ENCODE results near the gene ARHGAP6.
"Not testable (repeated sequence)": the region's sequence is repeated elsewhere in the genome, so short reads cannot be mapped to it uniquely, and the experiment has no call there.

The ARHGAP6 gene

DNA sequence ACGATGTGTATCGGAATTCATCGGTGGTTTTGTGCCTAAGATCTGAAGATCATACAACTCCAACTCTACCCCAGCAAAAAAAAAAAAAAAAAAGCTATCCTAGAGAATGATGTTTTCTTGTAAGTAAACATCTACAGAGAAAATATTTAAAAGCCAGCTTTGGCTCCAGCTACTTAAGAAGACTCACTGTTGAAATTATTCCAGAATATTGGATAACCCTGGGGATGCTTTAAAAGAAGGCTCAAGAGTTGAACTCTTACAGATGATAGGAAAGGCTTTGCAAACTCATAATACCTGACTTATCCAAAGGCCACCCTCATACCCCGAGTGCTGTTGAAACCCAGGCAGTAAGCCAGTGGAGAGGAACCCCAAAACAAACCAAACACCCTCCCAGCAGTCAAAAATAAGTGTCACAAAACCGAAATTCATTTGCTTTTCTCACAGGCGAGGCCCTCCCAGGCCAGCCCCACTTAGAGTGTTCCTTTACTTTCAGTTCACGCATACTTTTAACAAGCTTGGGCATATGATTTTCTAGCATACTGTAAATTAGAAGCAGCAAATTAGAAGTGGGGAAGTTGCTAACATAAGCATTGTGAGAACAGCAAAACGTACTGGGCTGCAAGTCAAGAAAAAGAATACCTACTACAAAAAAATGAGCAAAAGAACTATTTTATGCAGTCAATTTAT, 375.2 kb downstream of the ARHGAP6 start:
- DNase-seq (ENCODE audit: low read depth): no peak

GRCh38 chrX:11287505-11287904, 378.2 kb downstream of the ARHGAP6 start:
- no peak for DNase-seq (ENCODE audit: low read depth)

DNA sequence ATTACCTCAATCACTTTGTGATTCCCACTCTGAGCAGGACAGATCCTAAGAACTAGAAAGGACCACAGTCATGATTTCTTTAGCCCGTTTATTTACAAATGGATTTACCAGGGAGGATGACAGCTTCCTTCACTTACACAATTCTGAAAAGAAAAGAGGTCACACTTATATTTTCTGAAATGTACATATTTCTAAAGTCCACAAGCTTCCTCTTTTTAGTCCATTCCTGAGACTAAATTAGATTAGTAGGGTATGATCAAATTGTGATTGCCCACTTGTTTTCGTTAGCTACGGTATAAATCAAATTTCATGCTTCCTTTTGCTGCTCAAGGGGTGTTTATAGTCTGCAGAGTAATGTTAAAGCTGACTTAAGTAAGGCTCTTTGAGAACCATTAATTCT, 380.1 kb downstream of the ARHGAP6 start:
- DNase-seq (ENCODE audit: low read depth): no peak

GRCh38 chrX:11282043-11282442, 383.7 kb downstream of the ARHGAP6 start:
- no peak for DNase-seq (ENCODE audit: low read depth)

- no peak for DNase-seq (ENCODE audit: low read depth)
Observed at GRCh38 chrX:11273544-11273943, 392.2 kb downstream of the ARHGAP6 start.

DNA sequence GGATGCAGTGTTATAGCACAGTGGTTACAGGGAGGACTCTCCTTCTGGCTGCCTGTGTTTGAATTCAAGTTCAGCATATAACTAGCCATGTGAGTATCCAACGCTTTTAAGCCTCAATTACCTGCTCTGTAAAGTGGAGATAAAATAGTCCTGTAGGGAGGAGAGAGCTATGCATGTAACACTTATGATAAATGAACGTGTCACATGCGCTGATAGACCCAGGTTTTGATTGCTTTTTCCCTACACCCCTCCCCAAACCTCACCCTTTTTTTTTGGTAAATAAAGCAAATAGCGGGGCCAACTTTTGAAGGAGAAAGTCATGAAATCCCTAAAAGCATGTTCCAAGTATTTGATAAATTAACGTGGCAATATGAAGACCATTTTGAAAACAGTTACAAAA, 392.9 kb downstream of the ARHGAP6 start:
- no peak for DNase-seq (ENCODE audit: low read depth)

GRCh38 chrX:11272290-11272689, 393.4 kb downstream of the ARHGAP6 start:
- no peak for DNase-seq (ENCODE audit: low read depth)

DNA sequence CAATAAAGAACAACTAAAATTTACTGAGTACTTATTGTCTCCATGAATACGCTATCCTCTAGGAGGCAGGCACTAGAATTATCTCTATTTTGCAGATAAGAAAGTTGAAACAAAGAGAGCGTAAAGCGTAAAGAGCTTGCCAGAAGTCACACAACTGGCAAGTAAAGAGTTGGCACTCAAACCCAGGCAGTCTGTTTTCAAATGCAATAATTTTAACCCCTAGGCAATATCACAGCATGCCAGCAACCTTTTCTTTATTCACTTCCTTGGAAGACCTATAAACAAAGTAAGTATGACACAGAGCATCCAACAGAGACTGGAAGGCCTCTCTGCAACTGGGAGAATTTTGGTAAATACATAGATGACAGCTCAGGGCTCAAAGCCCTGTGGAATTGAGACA, 395.7 kb downstream of the ARHGAP6 start:
- no peak for DNase-seq (ENCODE audit: low read depth)

DNA sequence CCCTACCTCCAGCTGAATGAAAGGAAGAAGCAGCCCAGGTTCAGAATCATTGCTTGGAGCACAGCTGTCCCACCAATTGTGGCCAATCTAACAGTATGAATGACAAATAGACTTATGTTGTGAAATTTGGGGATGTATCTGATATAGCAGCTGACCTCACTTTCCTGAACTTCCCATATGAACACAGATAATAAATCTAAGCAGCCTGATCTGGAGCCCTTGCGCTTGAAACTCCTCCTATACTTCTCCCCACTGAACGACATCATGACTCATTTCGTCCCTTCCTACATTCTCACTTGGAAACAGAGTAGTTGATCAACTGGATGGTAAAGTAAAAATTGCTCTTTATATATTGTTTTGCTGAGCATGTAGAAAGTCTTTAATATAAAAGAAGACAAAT, 396.7 kb downstream of the ARHGAP6 start:
- no peak for DNase-seq (ENCODE audit: low read depth)

GRCh38 chrX:11267425-11267824, 398.3 kb downstream of the ARHGAP6 start:
- no peak for DNase-seq (ENCODE audit: low read depth)

DNA sequence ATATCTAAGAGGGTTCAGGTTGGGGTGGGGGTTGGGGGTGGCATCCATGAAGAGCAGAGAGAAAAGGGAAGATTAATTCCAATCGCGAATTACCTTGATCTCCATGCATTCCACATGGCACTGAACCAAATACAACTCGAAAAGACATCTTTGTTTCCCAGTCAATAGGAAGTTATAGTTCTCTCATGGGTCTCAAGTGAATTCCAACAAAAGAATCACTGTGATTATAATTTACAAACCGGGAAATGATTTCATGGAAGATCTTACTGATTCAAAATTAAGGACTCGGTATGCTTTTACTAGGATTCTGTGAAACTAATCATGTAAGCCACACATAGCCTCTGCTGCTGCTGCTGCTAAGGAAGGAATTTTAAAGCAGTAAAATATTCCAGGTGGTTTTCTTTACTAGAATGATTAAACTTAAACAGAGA, 399.1 kb downstream of the ARHGAP6 start:
- DNase-seq (ENCODE audit: low read depth): no peak

DNA sequence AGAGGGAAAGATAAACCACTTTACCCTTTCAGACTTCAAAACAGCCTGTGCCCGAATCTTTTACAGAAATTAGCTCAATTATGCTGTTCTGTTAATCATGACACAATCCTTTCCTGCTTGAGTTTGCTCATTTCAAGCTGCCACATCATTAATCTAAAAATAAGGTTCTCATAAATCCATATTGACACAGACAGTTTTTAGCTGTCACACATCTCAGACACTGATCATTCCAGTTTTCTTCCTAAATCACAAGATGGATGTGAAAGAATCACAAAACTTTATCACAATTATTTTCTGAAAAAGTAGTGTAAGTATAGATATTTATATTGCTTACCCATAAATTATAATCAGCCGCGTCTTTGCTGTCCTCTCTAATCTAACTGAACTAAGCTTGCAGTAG, 400.4 kb downstream of the ARHGAP6 start:
- no peak for DNase-seq (ENCODE audit: low read depth)

- no peak for DNase-seq (ENCODE audit: low read depth)
Observed at GRCh38 chrX:11264925-11265324, 400.8 kb downstream of the ARHGAP6 start.

DNA sequence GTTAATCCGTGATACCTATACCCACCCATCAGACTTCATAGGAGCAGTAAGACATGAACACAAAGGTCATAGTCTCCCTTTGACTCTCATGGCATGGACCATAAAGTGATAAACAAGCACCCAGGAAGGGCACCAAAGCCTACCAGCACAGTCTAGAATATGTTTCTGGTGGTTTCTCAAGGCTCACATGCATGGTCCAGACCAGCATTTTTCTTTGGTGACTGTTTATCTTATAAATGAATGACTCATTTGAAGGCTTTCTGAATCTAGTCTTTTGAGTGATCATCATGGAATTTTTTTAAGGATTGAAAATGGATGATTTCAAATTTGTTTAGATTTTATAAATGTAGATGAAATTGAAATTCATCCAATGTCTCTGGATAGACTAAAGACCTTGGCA, 404.5 kb downstream of the ARHGAP6 start:
- DNase-seq (ENCODE audit: low read depth): no peak

DNA sequence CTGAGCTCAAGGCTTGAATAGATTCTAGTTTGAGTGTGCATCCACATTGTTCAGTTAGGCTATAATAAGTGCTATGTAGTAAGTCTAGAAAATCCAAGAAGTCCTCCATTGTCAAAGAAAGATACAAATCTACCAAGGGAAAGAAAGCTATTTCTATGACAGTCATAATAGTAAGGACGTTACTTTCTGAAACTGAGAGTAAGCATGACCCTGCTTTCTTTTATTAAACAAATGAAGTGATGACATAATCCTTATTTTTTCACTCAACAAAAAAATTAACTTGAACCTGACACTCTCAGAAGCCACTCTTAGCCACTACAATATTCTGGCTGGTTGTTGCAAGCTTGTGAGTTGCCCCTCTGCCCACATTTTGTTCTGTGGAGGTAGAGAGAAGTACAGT, 406.3 kb downstream of the ARHGAP6 start:
- no peak for DNase-seq (ENCODE audit: low read depth)

DNA sequence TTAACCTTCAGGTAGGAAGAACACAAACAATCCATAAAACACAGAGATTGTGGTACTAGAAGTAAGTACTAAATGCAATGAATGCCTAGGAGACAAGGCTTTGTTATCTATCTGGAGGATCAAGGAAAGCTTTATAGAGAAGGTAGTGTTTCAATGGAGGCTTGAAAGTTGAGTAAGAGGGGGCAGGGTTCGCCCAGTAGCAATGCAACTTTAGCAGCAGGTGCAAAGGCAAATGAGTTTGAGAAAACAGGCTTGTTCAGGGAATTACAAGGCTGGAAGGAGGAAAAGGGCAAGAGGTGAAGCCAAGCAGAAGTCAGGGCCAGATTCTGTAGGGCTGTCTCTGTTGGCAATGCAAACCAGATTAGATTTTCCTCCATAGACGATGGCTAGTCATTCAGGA, 408.0 kb downstream of the ARHGAP6 start:
- DNase-seq (ENCODE audit: low read depth): no peak

DNA sequence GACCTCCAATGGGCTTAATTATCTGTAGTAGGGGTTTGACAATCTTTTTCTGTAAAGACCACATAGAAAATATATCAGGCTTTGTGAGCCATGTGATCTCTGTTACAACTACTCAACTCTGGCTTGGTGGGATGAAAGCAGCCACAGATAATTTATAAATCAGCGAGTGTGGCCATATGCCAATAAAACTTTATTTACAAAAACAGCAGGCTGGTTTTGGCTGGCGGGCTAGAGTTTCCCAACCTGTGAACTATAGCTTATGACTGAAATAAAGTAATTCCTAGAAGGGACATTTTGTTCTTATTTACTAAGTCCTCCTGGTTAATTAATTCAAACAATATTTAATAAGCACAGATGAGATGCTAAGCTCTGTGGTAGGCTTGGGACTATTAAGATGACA, 408.4 kb downstream of the ARHGAP6 start:
- no peak for DNase-seq (ENCODE audit: low read depth)

DNA sequence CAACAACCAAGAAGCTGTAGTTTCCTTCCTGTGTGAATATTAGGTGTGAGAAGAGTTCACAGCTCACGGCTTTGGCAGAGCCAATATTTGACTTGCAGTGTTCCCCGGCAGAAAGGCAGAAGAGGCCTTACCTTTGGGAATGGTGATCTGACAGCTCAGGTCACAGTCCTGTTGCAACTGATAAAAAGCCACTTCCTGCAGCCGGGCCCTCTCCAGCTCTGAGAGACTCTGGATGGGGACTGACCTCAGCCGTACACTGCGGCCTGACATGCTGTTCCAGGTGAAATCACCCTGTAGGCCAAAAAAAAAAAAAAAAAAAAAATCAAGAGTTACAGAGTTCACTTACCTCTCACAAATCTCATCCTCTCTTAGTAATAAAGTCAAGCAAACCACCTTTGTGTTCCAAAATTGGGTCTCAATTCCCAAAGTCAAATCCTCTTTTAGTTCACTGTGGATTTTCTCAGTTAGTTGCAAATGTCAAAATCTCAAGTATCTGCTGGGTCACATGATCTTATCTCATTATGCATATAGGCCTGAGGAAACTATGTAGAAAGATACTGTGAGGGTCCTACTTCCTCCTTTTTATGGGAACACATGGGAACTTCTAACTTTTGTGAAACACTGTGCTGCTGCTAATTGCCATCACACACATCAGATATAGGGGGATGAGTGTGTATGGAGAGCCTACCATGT, 411.2 kb downstream of the ARHGAP6 start:
- no peak for DNase-seq (ENCODE audit: low read depth)

DNA sequence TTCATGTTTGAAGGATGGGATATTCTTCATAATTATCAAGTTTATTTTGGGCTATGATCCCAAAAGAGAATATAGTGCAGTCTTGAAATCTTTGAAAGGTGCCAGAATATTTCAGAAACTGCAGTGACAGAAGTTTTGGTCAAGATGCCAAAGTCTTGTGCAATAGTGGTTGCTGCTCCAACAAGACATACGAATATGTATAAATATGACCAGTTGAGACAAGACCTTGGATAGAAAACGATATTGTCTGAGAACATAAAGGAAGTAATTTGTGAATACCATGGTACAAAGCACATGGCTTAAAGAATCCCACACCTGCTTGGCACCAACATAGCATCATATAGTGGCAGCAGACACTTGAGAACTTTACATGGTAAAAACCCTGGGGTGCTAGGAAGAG, 421.1 kb downstream of the ARHGAP6 start:
- DNase-seq (ENCODE audit: low read depth): no peak

- DNase-seq (ENCODE audit: low read depth): no peak
Observed at GRCh38 chrX:11242704-11243103, 423.0 kb downstream of the ARHGAP6 start.

- DNase-seq (ENCODE audit: low read depth): no peak
Observed at GRCh38 chrX:11241720-11242119, 424.0 kb downstream of the ARHGAP6 start.

DNA sequence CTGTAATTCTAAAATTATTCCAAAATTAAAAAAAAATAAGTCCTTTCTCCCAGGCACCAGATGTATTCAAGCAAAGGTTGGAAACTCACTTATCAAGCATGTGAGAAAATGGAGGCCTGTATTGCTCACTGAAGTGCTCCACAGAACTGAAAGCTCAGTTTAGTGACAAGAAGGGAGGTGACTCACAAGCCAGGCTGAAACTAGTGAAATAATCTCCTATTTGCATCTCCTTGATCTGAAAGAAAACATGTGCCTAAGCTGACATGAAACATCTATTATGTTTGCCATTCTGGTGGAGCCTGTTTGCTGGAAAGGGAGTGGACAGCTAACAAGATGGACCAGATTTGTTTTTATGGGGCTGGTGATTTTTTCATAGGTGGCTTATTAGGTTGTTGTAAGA, 426.5 kb downstream of the ARHGAP6 start:
- no peak for DNase-seq (ENCODE audit: low read depth)

DNA sequence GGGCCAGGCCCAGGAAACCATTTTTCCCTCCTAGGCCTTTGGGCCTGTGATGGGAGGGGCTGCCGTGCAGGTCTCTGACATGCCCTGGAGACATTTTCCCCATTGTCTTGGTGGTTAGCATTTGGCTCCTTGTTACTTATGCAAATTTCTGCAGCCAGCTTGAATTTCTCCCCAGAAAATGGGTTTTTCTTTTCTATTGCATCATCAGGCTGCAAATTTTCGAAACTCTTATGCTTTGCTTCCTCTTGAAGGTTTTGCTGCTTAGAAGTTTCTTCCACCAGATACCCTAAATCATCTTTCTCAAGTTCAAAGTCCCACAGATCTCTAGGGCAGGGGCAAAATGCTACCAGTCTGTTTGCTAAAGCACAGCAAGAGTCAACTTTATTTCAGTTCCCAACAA, 430.3 kb downstream of the ARHGAP6 start:
- not testable (repeated sequence) for DNase-seq (ENCODE audit: low read depth)
